Renal cortex interstitium (tissue), 3 donors: ENCODE results near the gene TRMT10B. TPM values are rescaled to one million over a fixed set of nuclear protein-coding genes. Genes with fewer than 3 reads are reported as not detected.

Experiments used
- polyA plus RNA-seq, 3 donors: library from polyadenylated mRNA; unstranded; fragments of 120-200 nt; gene quantifications; one replicate each; pipeline ENCODE4 v1.2.1, GENCODE V29; 2013; ENCODE audit not compliant: insufficient read length in 3 of 3

TRMT10B gene
- polyA plus RNA-seq, 3 donors, result 12.8 to 23.9 (median 16.9) TPM

Other genes with a start within 250 kb of the TRMT10B start
- gene FBXO10, start 177.4 kb upstream of the TRMT10B start, polyA plus RNA-seq, result 10 to 100 TPM; 13.2 to 14.7 (median 13.2) TPM
- gene TOMM5, start 161.2 kb upstream of the TRMT10B start, polyA plus RNA-seq, result 100 to 1,000 TPM; 101 to 132 (median 131) TPM
- gene FRMPD1, start 102.9 kb upstream of the TRMT10B start, polyA plus RNA-seq, result 1 to 10 TPM in 2 of 3 donors, under 1 TPM in 1; 0.88 to 1.1 (median 1.0) TPM
- 10 to 100 TPM; 43.7 to 45.2 (median 45.0) TPM for gene EXOSC3, start 31.3 kb downstream of the TRMT10B start, polyA plus RNA-seq
- 10 to 100 TPM; 31.9 to 36.9 (median 32.2) TPM for gene DCAF10, start 47.0 kb downstream of the TRMT10B start, polyA plus RNA-seq
- gene SLC25A51, start 150.3 kb downstream of the TRMT10B start, polyA plus RNA-seq, result 10 to 100 TPM; 16.6 to 19.5 (median 17.9) TPM